ENCODE measurements around the gene MYO3B. TPM values are rescaled to one million over a fixed set of nuclear protein-coding genes. Genes with fewer than 3 reads are reported as not detected.

Gene MYO3B
- total RNA-seq, 1 experiment from 2014 or later, result 0.35 TPM

- DNase-seq, result no peak
- Histone ChIP-seq H3K4me3 (ENCODE audit: insufficient read depth, low read depth, low read length) (no peak overlapping the region), H3K36me3 (replicated peaks; ENCODE audit: control insufficient read depth, insufficient read depth, low read length) (no peaks in the 10 kb centered on the region), H3K27me3 (ENCODE audit: control insufficient read depth, insufficient read depth, low read length) (no peaks in the 10 kb centered on the region)
These were observed 216.0 kb downstream of the MYO3B start for GRCh38 chr2:170393861-170394498.

GRCh38 chr2:170394641-170395387 is 216.9 kb downstream of the MYO3B start:
- DNase-seq, result no peak
- H3K4me3 ChIP-seq (ENCODE audit: insufficient read depth, low read depth, low read length), result no peak overlapping the region
- no peaks in the 10 kb centered on the region for H3K36me3 ChIP-seq (replicated peaks; ENCODE audit: control insufficient read depth, insufficient read depth, low read length)
- no peaks in the 10 kb centered on the region for H3K27me3 ChIP-seq (ENCODE audit: control insufficient read depth, insufficient read depth, low read length)

GRCh38 chr2:170396799-170397459 is 219.0 kb downstream of the MYO3B start:
- no peak overlapping the region for H3K4me3 ChIP-seq (ENCODE audit: insufficient read depth, low read depth, low read length)
- no peaks in the 10 kb centered on the region for H3K36me3 ChIP-seq (replicated peaks; ENCODE audit: control insufficient read depth, insufficient read depth, low read length)
- no peak for DNase-seq
- no peaks in the 10 kb centered on the region for H3K27me3 ChIP-seq (ENCODE audit: control insufficient read depth, insufficient read depth, low read length)

GRCh38 chr2:170401187-170401586 is 223.2 kb downstream of the MYO3B start:
- no peak for DNase-seq
- H3K36me3 ChIP-seq (replicated peaks; ENCODE audit: control insufficient read depth, insufficient read depth, low read length), result no peaks in the 10 kb centered on the region
- H3K27me3 ChIP-seq (ENCODE audit: control insufficient read depth, insufficient read depth, low read length), result no peaks in the 10 kb centered on the region
- H3K4me3 ChIP-seq (ENCODE audit: insufficient read depth, low read depth, low read length), result no peak overlapping the region

- no peak for DNase-seq
These were observed 226.9 kb downstream of the MYO3B start for GRCh38 chr2:170404846-170405245.

GRCh38 chr2:170405326-170405725 is 227.4 kb downstream of the MYO3B start:
- Histone ChIP-seq H3K36me3 (replicated peaks; ENCODE audit: control insufficient read depth, insufficient read depth, low read length) (no peaks in the 10 kb centered on the region), H3K27me3 (ENCODE audit: control insufficient read depth, insufficient read depth, low read length) (no peaks in the 10 kb centered on the region), H3K4me3 (ENCODE audit: insufficient read depth, low read depth, low read length) (no peak overlapping the region)
- no peak for DNase-seq

More at GRCh38 chr2:170404846-170405245, 226.9 kb downstream of the MYO3B start:
- Histone ChIP-seq H3K36me3 (replicated peaks; ENCODE audit: control insufficient read depth, insufficient read depth, low read length) (no peaks in the 10 kb centered on the region), H3K4me3 (ENCODE audit: insufficient read depth, low read depth, low read length) (no peak overlapping the region), H3K27me3 (ENCODE audit: control insufficient read depth, insufficient read depth, low read length) (no peaks in the 10 kb centered on the region)

- Histone ChIP-seq H3K36me3 (replicated peaks; ENCODE audit: control insufficient read depth, insufficient read depth, low read length) (no peaks in the 10 kb centered on the region), H3K27me3 (ENCODE audit: control insufficient read depth, insufficient read depth, low read length) (no peaks in the 10 kb centered on the region), H3K4me3 (ENCODE audit: insufficient read depth, low read depth, low read length) (no peak overlapping the region)
- peak; percentile 35 for DNase-seq
These were observed 230.7 kb downstream of the MYO3B start for GRCh38 chr2:170408461-170409163.

- no peaks in the 10 kb centered on the region for H3K36me3 ChIP-seq (replicated peaks; ENCODE audit: control insufficient read depth, insufficient read depth, low read length)
- peak; percentile 65 for DNase-seq
- no peak overlapping the region for H3K4me3 ChIP-seq (ENCODE audit: insufficient read depth, low read depth, low read length)
- no peaks in the 10 kb centered on the region for H3K27me3 ChIP-seq (ENCODE audit: control insufficient read depth, insufficient read depth, low read length)
These were observed 231.2 kb downstream of the MYO3B start for GRCh38 chr2:170409164-170409535.

GRCh38 chr2:170411660-170412059 is 233.7 kb downstream of the MYO3B start:
- peak; percentile 19 for DNase-seq
- Histone ChIP-seq H3K27me3 (ENCODE audit: control insufficient read depth, insufficient read depth, low read length) (no peaks in the 10 kb centered on the region), H3K36me3 (replicated peaks; ENCODE audit: control insufficient read depth, insufficient read depth, low read length) (no peaks in the 10 kb centered on the region), H3K4me3 (ENCODE audit: insufficient read depth, low read depth, low read length) (no peak overlapping the region)

- H3K36me3 ChIP-seq (replicated peaks; ENCODE audit: control insufficient read depth, insufficient read depth, low read length), result no peaks in the 10 kb centered on the region
- no peaks in the 10 kb centered on the region for H3K27me3 ChIP-seq (ENCODE audit: control insufficient read depth, insufficient read depth, low read length)
- no peak for DNase-seq
- H3K4me3 ChIP-seq (ENCODE audit: insufficient read depth, low read depth, low read length), result no peak overlapping the region
These were observed 243.2 kb downstream of the MYO3B start for GRCh38 chr2:170420961-170421687.

GRCh38 chr2:170423919-170424318 is 246.0 kb downstream of the MYO3B start:
- no peak for DNase-seq

GRCh38 chr2:170425281-170425751 is 247.4 kb downstream of the MYO3B start:
- no peak for DNase-seq
- H3K27me3 ChIP-seq (ENCODE audit: control insufficient read depth, insufficient read depth, low read length), result no peaks in the 10 kb centered on the region
- H3K4me3 ChIP-seq (ENCODE audit: insufficient read depth, low read depth, low read length), result no peak overlapping the region
- H3K36me3 ChIP-seq (replicated peaks; ENCODE audit: control insufficient read depth, insufficient read depth, low read length), result no peaks in the 10 kb centered on the region

More at GRCh38 chr2:170423919-170424318, 246.0 kb downstream of the MYO3B start:
- no peaks in the 10 kb centered on the region for H3K27me3 ChIP-seq (ENCODE audit: control insufficient read depth, insufficient read depth, low read length)
- H3K4me3 ChIP-seq (ENCODE audit: insufficient read depth, low read depth, low read length), result no peak overlapping the region
- H3K36me3 ChIP-seq (replicated peaks; ENCODE audit: control insufficient read depth, insufficient read depth, low read length), result no peaks in the 10 kb centered on the region

GRCh38 chr2:170428868-170429267 is 250.9 kb downstream of the MYO3B start:
- H3K4me3 ChIP-seq (ENCODE audit: insufficient read depth, low read depth, low read length), result no peak overlapping the region
- H3K27me3 ChIP-seq (ENCODE audit: control insufficient read depth, insufficient read depth, low read length), result no peaks in the 10 kb centered on the region
- no peak for DNase-seq
- H3K36me3 ChIP-seq (replicated peaks; ENCODE audit: control insufficient read depth, insufficient read depth, low read length), result no peaks in the 10 kb centered on the region

- no peak for DNase-seq
- Histone ChIP-seq H3K36me3 (replicated peaks; ENCODE audit: control insufficient read depth, insufficient read depth, low read length) (no peaks in the 10 kb centered on the region), H3K27me3 (ENCODE audit: control insufficient read depth, insufficient read depth, low read length) (peaks cover 5% of the 10 kb centered on the region), H3K4me3 (ENCODE audit: insufficient read depth, low read depth, low read length) (no peak overlapping the region)
These were observed 254.9 kb downstream of the MYO3B start for GRCh38 chr2:170432823-170433222.
